DMS 273 (cell line): ENCODE data around the gene IFIT3.

Source experiments
- DNase-seq: peaks from one replicate; lab custom pipeline; 2025; ENCODE audit not compliant: unreplicated experiment; lab: John Stamatoyannopoulos, UW

IFIT3 gene

DNA sequence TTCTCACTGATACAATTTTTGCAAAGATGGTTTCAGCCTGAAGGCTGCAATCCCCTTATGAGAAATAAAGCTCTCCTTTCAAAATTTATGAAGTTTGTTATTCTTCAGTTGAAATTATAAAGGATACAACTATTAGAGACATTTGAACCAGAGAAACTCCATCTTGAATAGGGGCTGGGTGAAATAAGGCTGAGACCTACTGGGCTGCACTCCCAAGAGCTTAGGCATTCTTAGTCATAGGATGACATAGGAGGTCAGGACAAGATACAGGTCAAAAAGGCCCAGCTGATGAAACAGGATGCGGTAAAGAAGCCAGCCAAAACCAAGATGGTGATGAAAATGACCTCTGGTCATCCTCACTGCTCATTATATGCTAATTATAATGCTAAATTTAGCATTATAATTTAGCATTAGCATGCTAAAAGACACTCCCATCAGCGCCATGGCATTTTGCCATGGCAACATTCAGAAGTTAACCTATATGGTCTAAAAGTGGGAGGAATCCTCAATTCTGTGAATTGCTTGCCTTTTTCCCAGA, 27.7 kb downstream of the IFIT3 start:
- no peak for DNase-seq

GRCh38 chr10:89357096-89357495, 29.3 kb downstream of the IFIT3 start:
- no peak for DNase-seq

DNA sequence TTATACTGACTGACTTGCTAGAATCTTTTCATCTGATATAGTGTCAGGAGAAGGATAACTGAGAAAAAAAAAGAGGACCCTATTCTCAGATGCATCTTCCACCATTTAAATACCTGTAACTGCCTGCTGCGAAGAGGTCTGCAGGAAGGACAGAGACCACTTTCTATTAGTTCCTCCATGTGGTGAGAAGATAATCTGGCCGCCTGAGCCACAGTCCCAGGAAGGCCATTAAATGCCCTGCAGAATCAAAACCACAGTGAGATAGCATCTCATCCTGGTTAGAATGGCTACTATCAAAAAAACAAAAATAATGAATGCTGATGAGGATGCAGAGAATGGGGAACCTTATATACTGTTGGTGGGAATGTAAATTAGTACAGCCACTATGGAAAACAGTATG, 30.2 kb downstream of the IFIT3 start:
- no peak for DNase-seq

DNA sequence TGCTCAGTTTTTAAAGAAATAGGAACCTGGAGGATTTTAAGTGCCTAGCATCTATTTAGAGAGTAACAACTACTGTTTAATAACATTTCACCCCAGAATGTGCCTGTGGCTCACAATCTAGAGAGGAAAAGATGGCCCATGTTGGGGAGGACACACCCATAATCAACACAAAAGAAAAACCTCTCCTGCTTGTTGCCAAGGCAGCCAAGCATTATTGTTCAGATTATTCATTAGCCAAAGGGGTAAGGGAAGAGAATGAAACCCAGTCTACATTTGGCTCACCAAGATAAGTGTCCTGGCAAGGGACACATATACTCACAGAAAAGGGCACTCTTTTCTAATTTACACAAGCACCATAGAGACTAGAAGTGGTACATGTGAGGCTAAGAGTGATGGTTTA, 32.4 kb downstream of the IFIT3 start:
- no peak for DNase-seq

DNA sequence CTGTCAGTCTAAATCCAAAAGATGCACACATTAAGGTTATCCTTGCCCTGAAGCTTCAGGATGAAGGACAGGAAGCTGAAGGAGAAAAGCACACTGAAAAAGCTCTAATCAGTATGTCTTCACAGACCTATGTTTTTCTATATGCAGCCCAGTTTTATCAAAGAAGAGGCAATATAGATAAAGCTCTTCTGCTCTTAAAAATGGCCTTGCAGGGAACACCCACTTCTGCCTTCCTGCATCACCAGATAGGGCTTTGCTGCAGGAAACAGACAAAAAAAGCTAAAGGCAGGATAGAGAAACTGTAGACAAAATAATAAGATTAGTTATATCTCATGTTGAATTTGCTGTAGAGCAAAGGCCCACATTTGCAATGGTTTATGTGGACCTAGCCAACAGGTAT, 35.1 kb downstream of the IFIT3 start:
- no peak for DNase-seq

GRCh38 chr10:89363729-89364442, 36.1 kb downstream of the IFIT3 start:
- no peak for DNase-seq

- no peak for DNase-seq
Observed at GRCh38 chr10:89364531-89364930, 36.7 kb downstream of the IFIT3 start.

- DNase-seq: no peak
Observed at GRCh38 chr10:89367529-89367928, 39.7 kb downstream of the IFIT3 start.

GRCh38 chr10:89368129-89368528, 40.3 kb downstream of the IFIT3 start:
- no peak for DNase-seq

DNA sequence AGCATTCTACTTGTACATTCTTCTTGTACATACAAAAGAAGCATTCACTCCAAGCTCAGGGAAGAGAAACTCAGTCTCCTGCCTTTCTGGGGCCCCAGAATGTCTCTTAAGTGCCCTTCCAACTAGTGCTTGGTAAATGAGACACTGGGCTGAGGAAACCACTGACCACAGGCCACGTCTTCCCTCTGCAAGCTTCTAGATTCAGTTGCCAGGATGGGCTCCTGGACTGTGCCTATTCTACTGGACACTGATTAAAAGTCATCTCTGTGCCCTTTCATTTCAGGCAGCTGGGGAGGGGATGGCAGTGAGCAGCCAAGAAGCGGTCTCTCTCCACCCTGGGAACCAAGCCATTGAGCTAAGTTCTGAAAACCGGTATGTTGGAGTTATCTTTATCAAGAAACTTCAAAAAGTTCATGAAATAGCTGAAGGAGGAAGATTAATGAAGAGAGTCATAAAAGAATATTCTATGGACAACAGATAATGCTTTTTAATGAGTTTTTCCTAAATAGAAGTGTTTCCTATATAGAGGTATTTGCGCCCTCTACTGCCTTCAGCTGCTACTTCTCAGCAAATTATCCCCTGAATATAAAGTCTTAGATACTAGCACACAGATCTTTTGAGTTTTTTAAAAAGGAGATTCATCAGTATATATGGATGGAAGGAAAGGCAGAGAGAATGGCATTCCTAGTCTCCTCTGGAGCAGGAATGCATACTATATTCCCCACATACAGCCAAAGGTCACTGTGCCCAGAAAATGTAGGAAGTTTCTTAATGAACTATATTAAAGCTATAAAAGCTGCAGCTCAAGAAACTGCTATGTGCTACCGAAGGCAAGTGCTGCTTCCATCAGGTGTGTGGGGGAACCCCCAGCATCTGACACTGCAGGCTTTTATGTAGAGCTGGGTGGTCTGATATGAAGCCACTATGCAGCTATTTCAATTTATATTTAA, 41.6 kb downstream of the IFIT3 start:
- DNase-seq: peak; percentile 21

DNA sequence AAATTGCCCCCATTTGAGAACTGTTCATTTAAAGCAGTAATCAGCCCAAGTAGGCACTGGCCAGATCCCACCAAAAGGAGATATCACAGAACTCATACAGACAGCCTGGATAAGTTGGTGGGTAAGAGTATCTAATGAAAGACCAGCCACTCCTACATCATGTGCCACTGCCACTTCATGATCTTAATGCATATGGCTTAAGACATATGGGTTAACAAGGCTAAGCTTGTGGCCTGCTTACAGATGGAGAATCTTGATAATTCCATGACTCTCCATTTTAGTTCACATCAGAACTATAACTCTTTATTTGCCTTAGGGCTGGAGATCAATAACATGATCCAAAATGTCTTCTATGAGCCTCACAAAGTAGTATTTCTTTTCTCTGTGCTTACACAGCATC, 43.3 kb downstream of the IFIT3 start:
- no peak for DNase-seq

GRCh38 chr10:89371987-89372386, 44.2 kb downstream of the IFIT3 start:
- DNase-seq: no peak

DNA sequence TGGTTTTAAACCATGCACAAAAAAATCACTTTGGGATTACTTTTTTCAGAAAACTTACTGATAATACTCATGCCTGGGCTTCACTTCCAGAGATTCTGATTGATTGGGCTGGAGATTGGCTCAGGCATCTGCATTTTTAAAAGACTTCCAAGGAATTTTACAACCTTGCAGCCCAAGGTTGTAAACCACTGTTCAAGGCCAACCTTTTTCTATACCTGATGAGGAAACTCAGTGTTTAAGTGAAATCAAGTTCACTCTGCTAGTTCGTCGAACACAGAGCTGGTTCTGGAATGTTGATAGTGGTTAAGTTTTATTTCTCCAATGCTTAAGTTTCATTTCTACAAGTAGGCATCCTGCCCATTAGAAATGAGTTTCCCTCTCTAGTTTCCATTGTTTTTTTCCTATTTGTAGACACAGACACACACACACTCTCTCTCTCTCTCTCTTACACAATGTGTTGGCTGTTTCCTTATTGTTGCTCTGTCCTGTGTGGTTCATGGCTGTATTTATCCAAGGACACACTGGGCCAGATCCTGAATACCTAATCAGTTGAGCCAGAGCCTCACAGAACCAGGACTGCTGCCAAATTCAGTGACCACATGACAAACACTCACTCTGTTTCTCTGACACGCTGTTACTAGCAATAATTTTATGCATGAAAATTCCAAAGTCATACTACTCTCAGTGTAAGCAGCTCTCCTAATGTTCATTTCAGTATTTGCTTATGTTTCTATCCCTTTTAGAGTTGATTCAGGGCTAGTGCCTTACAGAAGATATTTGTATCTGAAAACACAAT, 46.3 kb downstream of the IFIT3 start:
- DNase-seq: peak; percentile 12

- DNase-seq: no peak
Observed at GRCh38 chr10:89374713-89375141, 46.9 kb downstream of the IFIT3 start.

GRCh38 chr10:89377705-89378637, 50.2 kb downstream of the IFIT3 start, which contains the start of gene IFIT1B:
IFIT1B (plus strand) TSS chr10:89378056; CDS start chr10:89378136, 80 bp downstream.
- DNase-seq: no peak

GRCh38 chr10:89379103-89379502, 51.3 kb downstream of the IFIT3 start:
- no peak for DNase-seq

DNA sequence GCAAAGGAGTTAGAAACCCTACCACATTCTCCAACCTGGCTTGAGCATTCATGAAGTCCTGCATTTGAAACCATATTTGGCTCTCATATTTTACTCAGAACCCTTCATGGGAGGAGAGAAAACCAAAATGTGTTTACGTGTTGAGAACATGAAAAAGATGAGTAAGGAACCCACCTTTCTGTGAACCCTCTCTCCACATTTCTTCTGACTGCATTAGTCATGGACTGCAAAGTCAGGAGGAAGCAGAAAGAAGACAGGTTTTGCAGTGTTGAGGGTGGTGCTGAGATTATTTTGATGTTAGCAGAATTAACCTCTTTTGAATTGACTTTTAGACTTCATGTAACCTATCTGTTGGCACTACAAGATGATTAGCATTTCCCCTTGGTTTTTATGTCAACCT, 55.0 kb downstream of the IFIT3 start:
- no peak for DNase-seq

- DNase-seq: no peak
Observed at GRCh38 chr10:89384474-89385340, 56.9 kb downstream of the IFIT3 start.

GRCh38 chr10:89388806-89389205, 61.0 kb downstream of the IFIT3 start:
- DNase-seq: no peak
